HG03378 (cell line): Measurements from ENCODE around the gene CDK14.

Experiments used
- ATAC-seq: cut with Tn5 transposase; IDR thresholded peaks from one replicate; pipeline ENCODE4 v1.9.1; 2021; ENCODE audit warnings: mild to moderate bottlenecking, moderate library complexity; ENCODE audit not compliant: unreplicated experiment

Gene CDK14

DNA sequence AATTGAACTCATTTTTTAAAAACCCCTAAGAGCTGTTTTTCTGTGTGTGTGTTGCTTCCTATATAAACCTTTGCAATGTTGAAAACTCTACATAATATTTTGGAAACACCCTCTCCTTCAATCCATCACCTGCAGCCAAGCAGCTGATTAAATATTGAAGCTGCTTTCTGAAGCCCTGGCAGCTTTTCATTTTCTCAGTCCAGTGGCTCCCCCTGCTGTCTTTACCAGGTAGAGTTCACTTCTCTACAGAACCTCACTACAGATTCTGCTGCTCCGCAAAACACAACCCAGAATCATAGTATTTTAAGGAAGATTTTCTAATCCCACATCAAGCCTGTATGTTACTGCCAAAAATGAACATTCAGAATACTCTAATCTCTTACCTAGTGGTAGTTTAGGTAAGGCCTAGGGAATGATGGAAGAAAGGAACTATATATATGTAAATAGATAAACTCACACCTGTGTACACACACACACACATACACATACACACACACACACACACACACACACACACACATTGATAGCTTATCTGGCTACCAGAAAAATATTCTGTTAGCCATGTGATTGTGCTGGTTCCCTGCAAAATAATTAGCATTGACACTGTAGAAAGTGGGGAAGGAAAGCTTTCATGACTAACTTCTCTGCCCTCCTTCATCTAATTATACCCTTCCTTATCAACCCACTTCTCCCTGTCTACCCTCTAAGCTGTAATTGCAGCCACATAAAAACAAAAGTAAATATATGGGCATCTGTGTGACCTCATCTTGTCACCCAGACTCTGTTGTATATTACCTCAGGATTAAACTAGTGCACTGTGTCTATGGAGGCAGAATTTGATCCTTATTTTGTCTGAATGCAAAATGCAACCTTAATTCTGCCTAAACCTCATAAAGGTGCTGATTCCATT lies 438.6 kb downstream of the CDK14 start:
- ATAC-seq = no peak

DNA sequence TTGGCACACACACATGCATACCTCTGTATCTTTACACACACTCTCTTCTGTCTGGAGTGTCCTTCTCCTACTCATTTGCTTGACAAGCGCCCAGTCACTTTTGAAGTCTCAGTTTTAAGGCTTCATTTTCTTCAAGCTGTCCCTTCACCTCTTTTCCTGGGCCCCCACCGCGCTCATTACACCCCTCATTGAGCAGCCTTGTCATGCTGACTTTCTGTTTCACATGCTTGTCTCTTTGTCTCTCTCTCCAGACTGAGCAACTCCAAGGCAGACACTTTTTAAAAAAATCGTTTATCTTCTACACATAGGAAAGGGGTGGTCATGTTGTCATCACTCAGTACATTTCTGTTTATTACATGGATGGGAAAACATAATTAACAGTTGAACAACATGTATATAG lies 442.9 kb downstream of the CDK14 start:
- ATAC-seq = peak; percentile 65

DNA sequence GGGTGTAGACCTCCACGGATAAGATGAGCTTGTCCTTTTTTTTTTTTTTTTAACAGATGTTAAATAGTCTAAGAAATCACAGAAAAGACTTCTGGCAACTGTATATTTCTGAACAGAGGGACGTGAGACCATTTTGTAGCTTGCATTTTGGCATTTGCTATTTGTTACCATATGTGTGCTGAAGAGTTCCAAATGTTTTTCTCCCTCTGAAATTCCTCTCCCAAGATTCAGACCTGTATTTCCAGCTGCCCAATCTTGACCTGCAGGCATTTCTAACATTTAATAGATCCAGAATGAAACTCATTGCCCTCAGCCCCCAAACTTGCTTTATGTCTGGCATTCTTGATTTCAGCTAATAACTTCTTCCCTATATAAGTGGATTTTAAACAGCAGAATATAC lies 445.0 kb downstream of the CDK14 start:
- ATAC-seq = no peak

DNA sequence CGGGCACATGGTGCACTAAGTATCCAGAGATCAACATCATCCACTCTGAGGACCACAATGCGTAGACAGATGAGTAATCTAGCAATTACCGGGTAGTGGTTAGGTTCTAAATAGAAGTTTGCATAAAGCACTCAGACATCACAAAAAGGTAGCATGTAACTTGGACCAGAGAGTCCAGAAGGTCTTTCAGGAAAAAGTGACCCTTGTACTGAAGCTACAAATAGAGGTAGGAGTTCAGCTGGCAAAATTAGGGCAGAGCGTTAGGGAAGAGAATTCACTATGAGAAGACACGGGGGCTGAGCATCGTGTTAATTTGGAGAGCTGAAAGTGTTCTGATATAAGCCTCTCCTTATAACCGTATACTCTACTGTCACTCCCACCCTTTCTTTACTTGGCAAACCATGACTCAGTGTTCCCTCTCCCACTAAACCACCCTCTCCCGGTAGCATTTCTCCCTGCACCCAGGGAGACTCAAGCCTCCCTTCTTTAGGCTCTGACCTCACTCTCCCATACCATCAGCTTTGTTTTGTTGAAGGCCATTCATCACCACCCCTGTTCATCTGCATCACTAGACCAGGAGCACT lies 445.9 kb downstream of the CDK14 start:
- ATAC-seq = no peak

DNA sequence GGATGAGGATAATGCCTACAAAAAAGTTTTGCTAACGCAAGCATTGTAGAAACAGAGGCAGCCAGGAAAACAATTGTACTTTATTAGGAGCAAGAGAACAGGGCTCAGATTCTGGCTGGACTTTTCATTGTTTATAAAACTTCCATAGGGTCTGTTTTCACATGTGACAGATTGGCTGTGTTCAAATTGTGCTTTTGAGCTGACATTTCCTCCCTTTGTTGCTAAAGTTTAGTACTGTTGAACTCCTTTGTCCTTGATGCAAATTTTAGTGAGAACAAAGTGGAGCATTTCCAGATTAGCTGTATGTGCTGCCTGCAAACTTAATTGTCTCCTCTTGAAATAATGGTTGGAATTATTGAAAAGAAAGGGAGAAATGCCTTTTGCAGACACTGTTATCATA lies 447.1 kb downstream of the CDK14 start:
- no peak for ATAC-seq

DNA sequence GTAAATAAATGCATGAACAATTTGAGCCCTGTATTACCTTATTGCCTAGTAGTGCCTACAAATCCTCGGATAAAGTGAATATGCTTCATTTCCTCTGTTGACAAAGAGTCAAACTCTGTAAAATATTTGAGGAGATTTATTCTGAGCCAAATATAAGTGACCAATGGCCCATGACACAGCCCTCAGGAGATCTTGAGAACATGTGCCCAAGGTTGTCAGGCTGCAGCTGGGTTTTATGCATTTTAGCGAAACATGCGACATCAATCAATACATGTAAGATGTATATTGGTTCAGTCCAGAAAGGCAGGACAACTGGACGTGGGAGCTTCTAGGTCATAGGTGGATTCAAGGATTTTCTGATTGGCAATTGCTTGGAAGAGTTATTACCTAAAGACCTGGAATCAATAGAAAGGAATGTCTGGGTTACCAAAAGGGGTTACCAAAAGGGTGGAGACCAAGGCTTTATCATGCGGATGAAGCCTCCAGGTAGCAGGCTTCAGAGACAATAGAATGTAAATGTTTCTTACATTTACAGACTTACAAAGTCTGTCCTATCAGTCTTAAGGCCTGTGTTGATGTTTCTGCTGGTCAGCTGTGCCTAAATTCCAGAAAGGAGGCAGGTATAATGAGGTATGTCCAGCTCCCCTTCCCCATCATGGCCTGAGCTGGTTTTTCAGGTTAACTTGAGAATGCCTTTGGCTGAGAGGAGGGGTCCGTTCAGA lies 448.0 kb downstream of the CDK14 start:
- ATAC-seq = no peak

DNA sequence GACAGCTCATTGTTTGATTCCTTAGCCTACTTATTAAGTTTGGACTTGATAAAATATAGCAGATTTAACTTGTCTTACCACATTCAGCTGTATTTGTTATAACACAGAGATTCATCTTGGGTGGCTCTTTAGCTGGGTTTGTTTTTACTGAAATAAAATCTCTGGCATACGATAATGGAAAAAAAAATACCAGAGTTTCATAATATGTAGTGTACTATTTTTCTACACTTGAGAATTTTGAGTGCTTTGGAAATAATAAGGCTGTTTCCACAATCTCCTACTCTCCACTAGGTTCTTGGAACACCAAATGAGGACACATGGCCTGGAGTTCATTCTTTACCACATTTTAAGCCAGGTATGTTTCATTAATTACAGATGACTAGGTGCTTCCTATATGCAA lies 449.5 kb downstream of the CDK14 start:
- no peak for ATAC-seq

DNA sequence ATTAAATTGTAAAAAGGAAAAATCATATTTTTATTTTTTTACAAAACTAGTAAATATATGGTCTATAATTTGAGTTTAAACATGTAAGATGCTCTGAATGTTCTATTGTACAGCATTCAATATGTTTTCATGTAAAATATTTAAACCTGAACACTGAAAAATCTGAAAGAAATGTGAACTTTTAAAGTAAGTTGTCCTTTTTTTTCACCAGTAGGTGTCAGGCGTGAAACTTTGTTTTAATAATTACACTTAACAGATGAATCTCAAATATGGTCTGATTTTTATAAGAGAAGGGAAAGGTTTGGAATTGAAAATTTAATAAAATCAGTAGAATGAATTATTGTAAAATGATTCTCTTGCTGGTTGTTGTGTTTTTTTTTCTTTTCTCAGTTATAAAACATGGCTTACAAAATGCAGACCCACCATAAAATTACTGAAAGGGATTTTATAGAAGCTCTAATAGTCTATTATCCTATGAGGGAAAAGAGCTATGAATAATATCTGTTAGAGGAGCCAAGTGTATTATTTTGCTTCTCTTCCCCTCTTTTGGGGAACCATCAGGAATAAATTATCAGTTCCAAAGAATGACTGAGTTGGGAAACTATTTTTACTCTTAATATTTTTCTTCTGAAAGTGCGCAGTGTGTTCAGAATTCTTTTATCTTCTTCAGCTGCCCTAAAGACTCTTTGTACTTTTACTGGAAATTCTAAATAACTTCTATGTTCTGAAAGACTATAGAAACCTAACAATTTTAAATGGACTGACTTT lies 450.4 kb downstream of the CDK14 start:
- no peak for ATAC-seq

DNA sequence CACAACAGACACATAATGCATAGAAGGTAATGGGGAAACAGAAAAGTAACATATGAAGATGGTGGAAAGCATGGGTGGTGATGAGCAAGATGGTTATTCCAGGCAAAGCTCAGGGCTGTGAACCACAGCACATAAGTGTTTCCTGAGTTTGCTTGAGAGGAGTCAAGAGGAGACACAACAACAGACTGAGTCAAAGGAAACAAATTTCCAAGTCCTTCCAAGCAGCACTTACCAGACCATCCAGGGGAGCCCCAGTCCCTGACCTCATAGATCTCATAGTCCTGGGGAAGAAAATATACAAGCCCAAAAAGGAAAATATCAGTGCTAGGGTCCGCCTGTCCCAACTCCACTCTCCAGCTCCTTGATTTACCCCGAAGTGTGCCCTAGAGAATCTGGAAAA lies 451.5 kb downstream of the CDK14 start:
- ATAC-seq = no peak

DNA sequence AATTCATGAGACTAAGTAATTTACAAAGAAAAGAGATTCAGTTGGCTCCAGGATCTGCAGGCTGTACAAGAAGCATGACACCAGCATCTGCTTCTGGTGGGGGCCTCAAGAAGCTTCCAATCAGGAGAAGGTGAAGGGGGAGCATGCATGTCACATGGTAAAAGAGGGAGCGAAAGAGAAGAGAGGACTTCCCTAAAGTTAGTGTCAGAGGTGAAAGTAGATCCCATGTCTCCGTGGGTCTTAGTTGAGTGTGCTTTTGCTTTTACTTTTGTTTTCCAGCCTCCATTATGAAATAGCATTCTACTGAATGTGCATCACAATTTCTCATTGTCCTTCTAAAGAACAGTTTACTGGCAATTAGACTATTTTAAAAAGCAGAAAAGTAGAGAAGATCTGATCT lies 454.6 kb downstream of the CDK14 start:
- ATAC-seq = peak; percentile 93

DNA sequence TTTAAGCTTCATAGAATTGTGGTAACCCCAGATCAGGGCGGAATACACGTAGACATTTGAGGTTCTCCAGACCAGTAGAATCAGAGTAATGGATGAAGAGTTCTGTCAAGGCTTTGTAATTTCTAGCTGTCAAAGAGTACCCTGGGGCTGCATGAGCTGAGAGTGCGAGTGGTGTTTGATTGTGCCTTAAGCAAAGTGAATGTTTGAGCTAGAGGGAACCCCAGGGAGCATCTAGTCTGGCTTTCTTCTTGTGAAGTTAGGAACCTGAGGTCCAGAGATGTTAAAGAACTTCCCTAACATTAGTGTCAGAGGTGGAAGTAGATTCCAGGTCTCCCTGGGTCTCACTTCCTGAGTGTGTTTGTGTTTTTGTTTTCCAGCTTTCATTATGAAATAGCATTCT lies 455.8 kb downstream of the CDK14 start:
- ATAC-seq = no peak

DNA sequence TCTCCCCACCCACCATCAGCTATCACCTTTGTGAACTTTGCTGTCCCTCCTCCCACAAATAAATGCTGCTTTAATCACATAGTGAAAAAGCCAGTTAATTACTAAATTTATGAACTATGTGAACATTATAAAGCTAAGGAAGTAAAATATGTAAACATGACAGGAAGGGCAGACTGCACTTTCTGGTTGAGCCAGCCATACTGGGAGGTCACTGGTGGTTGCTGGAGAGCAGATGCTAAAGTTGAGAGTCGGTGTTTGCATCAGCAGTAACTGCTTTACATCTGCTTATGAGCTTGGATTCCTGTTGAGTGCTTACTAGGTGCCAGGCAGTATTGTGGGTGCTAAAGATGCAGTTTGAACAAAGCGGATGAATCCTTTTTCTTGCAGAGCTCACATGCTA lies 458.3 kb downstream of the CDK14 start:
- no peak for ATAC-seq

DNA sequence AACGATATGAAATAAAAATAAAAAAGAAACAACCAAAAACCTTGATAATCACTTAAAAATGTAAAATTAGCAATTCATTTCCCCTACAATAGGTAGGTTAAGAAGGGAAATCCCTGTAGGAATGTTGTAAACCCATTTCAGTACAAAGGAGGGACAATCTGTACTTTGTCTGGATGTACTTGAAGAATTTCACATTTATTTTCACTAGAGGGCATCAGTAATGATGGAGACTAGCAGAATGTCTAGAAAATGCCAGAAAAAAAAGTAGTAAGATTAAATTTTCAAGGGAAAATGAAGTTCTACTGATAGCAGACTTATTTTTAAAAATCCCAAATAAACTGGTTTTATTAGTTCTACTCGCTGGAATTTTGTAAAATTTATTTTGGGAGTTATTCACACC lies 459.1 kb downstream of the CDK14 start:
- ATAC-seq = no peak

DNA sequence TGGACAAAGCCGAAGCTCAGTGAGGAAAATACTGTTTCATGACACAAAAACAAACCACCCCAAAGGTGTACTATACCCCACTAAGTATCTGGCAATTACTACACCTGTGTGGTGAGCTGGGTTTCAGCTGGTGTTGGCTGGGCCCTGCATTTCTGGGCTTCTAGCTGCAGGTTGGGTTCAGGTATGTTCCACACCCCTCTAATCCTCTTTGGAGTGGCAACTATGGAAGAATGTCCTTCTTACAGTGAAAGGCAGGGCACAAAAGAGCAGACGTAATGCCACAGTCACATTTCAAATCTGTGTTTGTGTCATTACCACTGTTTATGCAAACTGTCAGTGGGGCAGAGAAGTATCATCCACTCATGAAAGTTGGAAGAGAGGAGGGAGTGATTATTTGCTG lies 466.6 kb downstream of the CDK14 start:
- no peak for ATAC-seq

DNA sequence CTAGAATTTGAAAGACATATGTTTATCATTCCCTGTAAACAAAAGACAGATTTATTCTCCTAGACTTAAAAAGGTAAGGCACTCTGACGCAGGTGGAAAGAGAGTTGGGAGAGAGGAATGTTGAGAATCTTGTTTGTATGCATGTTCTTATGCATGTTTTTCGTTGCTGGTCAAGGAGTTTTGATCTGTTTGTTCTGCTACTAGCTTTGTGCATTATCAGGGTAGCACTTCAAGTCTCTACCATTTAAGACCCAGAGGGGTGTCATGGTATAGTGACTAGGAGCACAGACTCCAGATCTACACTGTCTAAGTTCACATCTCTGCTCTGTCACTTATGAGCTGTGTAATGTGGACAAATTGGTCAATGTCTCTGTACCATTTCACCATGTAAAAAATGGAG lies 467.9 kb downstream of the CDK14 start:
- no peak for ATAC-seq

DNA sequence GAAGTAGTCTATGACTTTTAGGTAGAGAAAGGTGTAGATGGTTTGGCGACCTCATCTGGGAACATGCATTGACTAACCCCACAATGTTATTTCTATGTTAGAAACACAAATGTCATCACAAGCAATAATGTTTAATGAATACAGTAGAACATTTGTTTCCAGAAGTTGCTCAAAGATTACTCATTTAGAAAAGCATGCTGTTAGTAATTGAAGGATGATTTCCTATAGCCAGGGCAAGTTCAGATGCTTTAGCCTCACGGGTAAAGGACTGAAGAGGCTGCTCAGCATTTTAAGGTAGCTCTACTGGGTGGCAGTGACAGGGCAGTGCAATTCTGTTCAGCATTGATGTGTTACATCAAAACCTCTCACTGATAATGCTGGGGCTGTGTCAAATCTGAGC lies 468.8 kb downstream of the CDK14 start:
- no peak for ATAC-seq

DNA sequence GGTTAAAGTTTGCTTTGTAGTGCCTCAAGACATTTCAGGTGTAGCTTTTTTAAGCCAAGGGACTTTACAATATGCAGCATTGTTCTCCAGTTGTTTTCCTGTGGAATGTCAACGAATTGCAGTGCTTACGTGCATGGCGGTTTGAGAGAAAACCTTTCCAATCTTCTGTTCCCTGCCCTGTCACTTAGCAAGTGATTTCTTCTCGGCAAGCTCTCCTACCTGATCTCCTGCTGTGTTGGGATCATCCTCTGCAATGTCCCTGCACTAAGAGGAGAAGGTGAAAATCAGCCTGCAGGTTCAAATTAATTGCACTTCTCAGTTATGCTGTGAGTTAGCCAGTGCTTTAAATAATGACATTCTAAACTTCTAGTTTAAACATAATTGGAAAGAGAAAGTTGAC lies 470.5 kb downstream of the CDK14 start:
- ATAC-seq = no peak

DNA sequence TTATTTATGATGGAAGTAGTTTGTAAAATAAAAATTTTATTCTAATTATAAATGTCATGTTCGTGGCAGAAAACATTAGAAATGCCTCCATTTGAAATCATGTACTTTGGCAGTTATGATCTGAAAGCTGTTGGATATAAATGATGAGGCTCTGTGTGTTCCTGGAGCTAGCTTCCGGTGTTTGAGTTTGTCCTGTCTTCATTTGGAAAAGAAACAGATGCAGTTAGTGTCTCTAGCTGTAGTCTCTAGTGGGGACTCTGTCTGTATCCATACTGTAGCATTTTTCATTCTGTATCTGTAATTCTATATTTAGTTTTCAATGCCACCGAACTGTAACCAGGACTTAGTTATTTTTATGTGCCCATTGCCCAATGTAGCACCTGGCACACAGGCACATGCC lies 471.1 kb downstream of the CDK14 start:
- ATAC-seq = no peak

DNA sequence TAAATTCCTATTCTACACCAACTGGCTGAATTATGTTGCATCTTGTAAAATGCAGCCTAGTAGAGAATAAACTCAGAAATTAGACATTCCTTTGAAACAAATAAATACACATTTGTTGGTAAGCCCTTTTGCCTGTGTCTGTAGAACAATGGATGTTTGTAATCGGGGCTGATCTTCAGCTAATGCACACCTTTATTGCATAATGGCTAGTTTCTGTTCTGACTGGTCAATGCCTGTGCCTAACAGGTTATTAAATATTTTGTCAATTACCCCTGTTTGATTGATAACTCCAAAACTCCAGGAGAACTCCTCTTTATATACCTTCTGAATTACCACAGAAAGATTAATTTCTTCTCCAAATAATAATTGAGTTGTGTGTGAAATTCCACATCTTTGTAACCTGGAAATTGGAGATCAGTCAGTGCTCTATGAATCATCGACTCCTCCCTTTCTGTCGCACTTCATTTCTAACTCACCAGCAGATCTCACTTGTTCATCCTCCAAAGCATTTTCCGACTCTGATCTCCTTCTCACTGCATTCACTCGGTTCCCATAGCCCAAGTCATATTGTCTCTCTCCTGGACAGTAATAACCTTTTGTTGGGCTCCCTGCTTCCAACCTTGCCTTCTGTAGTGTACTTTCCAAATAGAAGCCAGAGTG lies 472.1 kb downstream of the CDK14 start:
- no peak for ATAC-seq

DNA sequence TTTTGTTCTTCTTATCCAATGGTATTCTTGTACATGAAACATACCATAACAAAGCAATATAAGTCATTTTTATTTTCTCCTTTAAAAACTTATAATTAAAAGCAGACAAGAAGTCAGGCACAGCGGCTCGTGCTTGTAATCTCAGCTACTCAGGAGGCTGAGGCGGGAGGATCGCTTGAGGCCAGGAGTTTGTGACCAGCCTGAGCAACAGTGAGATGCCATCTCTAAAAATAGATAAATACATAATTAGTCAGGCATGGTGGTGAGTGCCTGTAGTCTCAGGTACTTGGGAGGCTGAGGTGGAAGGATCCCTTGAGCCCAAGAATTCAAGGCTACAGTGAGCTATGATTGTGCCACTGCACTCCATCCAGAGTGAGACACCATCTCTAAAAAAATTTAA lies 473.0 kb downstream of the CDK14 start:
- ATAC-seq = no peak

DNA sequence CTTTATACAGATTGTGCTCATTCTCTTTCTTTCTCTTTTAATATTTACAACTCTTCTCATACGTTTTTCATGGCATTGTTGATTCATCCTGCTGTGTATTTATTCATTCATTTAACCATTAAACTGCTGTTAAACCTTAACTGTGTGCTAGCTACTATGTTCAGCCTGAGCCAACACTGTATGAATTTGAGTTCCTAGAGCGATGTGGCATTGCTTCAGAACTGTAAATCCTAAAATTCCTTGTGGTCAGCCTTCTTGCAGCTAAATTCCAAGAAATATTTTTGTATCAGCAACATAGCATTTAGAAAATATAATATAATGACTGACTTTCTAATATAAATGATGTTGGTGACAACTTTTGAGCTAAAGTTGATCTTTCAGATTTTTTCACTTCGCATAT lies 483.4 kb downstream of the CDK14 start:
- ATAC-seq = no peak
